ENCODE results near the gene SPEG. TPM values are rescaled to one million over a fixed set of nuclear protein-coding genes. Genes with fewer than 3 reads are reported as not detected.

SPEG gene
- total RNA-seq, 1 experiment from 2014 or later, result 33.3 TPM

GRCh38 chr2:219547621-219548020 lies 113.0 kb downstream of the SPEG start:
- DNase-seq (ENCODE audit: low read depth), result no peak

Other genes starting within 250 kb of the SPEG start
- 49.6 and 55.1 TPM in 2 replicates for gene ZFAND2B, start 228.1 kb upstream of the SPEG start, total RNA-seq (2014; rRNA removed; shearing (Covaris generic))
- gene ABCB6, start 215.9 kb upstream of the SPEG start, total RNA-seq (2014; rRNA removed; shearing (Covaris generic)), result 29.8 and 41.6 TPM in 2 replicates
- 51.3 and 58.6 TPM in 2 replicates for gene ATG9A, start 205.2 kb upstream of the SPEG start, total RNA-seq (2014; rRNA removed; shearing (Covaris generic))
- 27.5 and 28.8 TPM in 2 replicates for gene ANKZF1, start 205.0 kb upstream of the SPEG start, total RNA-seq (2014; rRNA removed; shearing (Covaris generic))
- 30.0 and 35.0 TPM in 2 replicates for gene GLB1L, start 189.4 kb upstream of the SPEG start, total RNA-seq (2014; rRNA removed; shearing (Covaris generic))
- 24.0 and 28.5 TPM in 2 replicates for gene STK16, start 189.4 kb upstream of the SPEG start, total RNA-seq (2014; rRNA removed; shearing (Covaris generic))
- gene TUBA4B, start 181.6 kb upstream of the SPEG start, total RNA-seq (2014; rRNA removed; shearing (Covaris generic)), result not detected in 2 replicates
- gene TUBA4A, start 180.9 kb upstream of the SPEG start, total RNA-seq (2014; rRNA removed; shearing (Covaris generic)), result 31.1 and 42.2 TPM in 2 replicates
- 33.8 and 39.8 TPM in 2 replicates for gene DNAJB2, start 155.5 kb upstream of the SPEG start, total RNA-seq (2014; rRNA removed; shearing (Covaris generic))
- gene PTPRN, start 125.4 kb upstream of the SPEG start, total RNA-seq (2014; rRNA removed; shearing (Covaris generic)), result 3.2 and 4.4 TPM in 2 replicates
- not detected in 2 replicates for gene RESP18, start 102.1 kb upstream of the SPEG start, total RNA-seq (2014; rRNA removed; shearing (Covaris generic))
- gene DNPEP, start 46.9 kb upstream of the SPEG start, total RNA-seq (2014; rRNA removed; shearing (Covaris generic)), result 80.4 and 101 TPM in 2 replicates
- gene DES, start 16.5 kb upstream of the SPEG start, total RNA-seq (2014; rRNA removed; shearing (Covaris generic)), result 0.20 and 0.60 TPM in 2 replicates
- gene GMPPA, start 64.0 kb downstream of the SPEG start, total RNA-seq (2014; rRNA removed; shearing (Covaris generic)), result 87.5 and 91.9 TPM in 2 replicates
- 0.10 TPM in 1 of 2 replicates, not detected in the other for gene ASIC4, start 79.6 kb downstream of the SPEG start, total RNA-seq (2014; rRNA removed; shearing (Covaris generic))
- 73.7 and 98.6 TPM in 2 replicates for gene CHPF, start 109.0 kb downstream of the SPEG start, total RNA-seq (2014; rRNA removed; shearing (Covaris generic))
- gene TMEM198, start 109.2 kb downstream of the SPEG start, total RNA-seq (2014; rRNA removed; shearing (Covaris generic)), result 2.3 and 2.6 TPM in 2 replicates
- gene OBSL1, start 136.7 kb downstream of the SPEG start, total RNA-seq (2014; rRNA removed; shearing (Covaris generic)), result 41.5 and 42.8 TPM in 2 replicates
- 0.10 and 0.12 TPM in 2 replicates for gene INHA, start 137.5 kb downstream of the SPEG start, total RNA-seq (2014; rRNA removed; shearing (Covaris generic))
- 16.8 and 20.7 TPM in 2 replicates for gene STK11IP, start 163.0 kb downstream of the SPEG start, total RNA-seq (2014; rRNA removed; shearing (Covaris generic))
- 2.8 and 3.0 TPM in 2 replicates for gene SLC4A3, start 192.8 kb downstream of the SPEG start, total RNA-seq (2014; rRNA removed; shearing (Covaris generic))